SK-N-SH (cell line): ENCODE measurements around the gene MAN2A2.

Source experiments
- CTCF ChIP-seq: fragments of 200-600 bp; sonication (generic); IDR thresholded peaks from 2 replicates; pipeline ENCODE4 v1.6.1; 2017; ENCODE audit warnings: antibody characterized with exemption, mild to moderate bottlenecking, moderate library complexity
- ELF1 ChIP-seq: IDR thresholded peaks from 2 replicates; pipeline ENCODE4 v1.4.0; 2012
- FOSL2 ChIP-seq: IDR thresholded peaks from 2 replicates; pipeline ENCODE4 v1.4.0; 2012; ENCODE audit warnings: low read depth, mild to moderate bottlenecking, moderate library complexity, borderline replicate concordance
- MAX ChIP-seq: IDR thresholded peaks from 2 replicates; pipeline ENCODE4 v1.4.0; 2012; ENCODE audit warnings: low read depth
- RFX5 ChIP-seq: IDR thresholded peaks from 2 replicates; pipeline ENCODE4 v1.6.1; 2012; ENCODE audit warnings: mild to moderate bottlenecking, improper control_type of control experiment, low read length
- TAF1 ChIP-seq: IDR thresholded peaks from 2 replicates; pipeline ENCODE4 v1.6.1; 2012; ENCODE audit warnings: low read depth, mild to moderate bottlenecking, low read length, moderate library complexity, borderline replicate concordance
- TEAD4 ChIP-seq: IDR thresholded peaks from 2 replicates; pipeline ENCODE4 v1.4.0; 2012; ENCODE audit warnings: mild to moderate bottlenecking, borderline replicate concordance; ENCODE audit not compliant: insufficient read depth

DNA sequence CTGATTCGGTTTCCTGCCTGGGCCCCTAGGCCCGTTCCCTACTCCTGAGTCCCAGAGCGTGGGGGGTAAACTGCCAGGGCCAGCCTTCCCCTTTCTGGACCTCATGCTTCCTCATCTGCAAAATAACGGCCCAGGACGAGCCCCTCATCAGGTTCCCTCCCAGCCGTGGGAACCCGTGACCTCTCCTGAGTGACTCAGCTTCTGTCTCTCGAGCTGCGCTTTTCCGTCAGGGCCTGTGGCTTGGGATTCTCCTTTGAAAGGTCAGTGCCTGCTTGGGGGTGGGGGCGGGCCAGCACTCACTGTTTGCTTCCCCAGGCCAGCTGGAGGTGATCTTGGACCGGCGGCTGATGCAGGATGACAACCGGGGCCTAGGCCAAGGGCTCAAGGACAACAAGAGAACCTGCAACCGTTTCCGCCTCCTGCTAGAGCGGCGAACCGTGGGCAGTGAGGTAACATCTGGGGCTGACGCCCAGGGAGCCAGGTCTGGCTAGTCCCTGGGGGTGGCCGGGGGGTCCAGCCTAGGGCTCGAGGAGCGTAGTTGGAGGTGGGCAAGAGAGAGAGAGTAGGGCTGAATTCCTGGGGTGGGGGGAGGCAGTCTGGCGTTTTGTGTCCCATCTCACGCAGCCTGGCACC is 12.8 kb downstream of the MAN2A2 start:
- no peak for TF ChIP-seq TAF1
- TF ChIP-seq ELF1: no peak
- TF ChIP-seq RFX5: no peak
- no peak for TF ChIP-seq CTCF
- TF ChIP-seq TEAD4: no peak
- TF ChIP-seq MAX: no peak
- no peak for TF ChIP-seq FOSL2
